ENCODE measurements around the gene CCDC73. TPM values are rescaled to one million over a fixed set of nuclear protein-coding genes. Genes with fewer than 3 reads are reported as not detected.
A peak's percentile ranks its signal among the peaks of the same experiment; 100 is the strongest.

The CCDC73 gene
- total RNA-seq, 1 donor from 2014 or later = not detected

GRCh38 chr11:32586576-32587190 lies 207.8 kb downstream of the CCDC73 start:
- DNase-seq (ENCODE audit: low read depth in 2 of 2) = peak in 1 of 2 donors; percentile 34

- DNase-seq (ENCODE audit: low read depth in 2 of 2) = peak in 1 of 2 donors; percentile 3
Observed at GRCh38 chr11:32584921-32585320, 209.5 kb downstream of the CCDC73 start.

GRCh38 chr11:32583459-32584271 lies 210.8 kb downstream of the CCDC73 start, which contains the start of gene EIF3M:
Gene EIF3M, plus strand, starts transcription at chr11:32583831. Its CDS starts 57 bp downstream, at chr11:32583888.
- DNase-seq (ENCODE audit: low read depth in 2 of 2) = peak; percentile 92 to 98

GRCh38 chr11:32581556-32581955 lies 212.9 kb downstream of the CCDC73 start:
- DNase-seq (ENCODE audit: low read depth in 2 of 2) = no peak

- DNase-seq (ENCODE audit: low read depth in 2 of 2) = no peak
Observed at GRCh38 chr11:32580967-32581366, 213.5 kb downstream of the CCDC73 start.

- DNase-seq (ENCODE audit: low read depth in 2 of 2) = no peak
Observed at GRCh38 chr11:32576456-32576855, 218.0 kb downstream of the CCDC73 start.

GRCh38 chr11:32575070-32575469 lies 219.4 kb downstream of the CCDC73 start:
- DNase-seq (ENCODE audit: low read depth in 2 of 2) = no peak

GRCh38 chr11:32574421-32574820 lies 220.0 kb downstream of the CCDC73 start:
- DNase-seq (ENCODE audit: low read depth in 2 of 2) = no peak

- no peak for DNase-seq (ENCODE audit: low read depth in 2 of 2)
Observed at GRCh38 chr11:32573228-32573627, 221.2 kb downstream of the CCDC73 start.

- DNase-seq (ENCODE audit: low read depth in 2 of 2) = no peak
Observed at GRCh38 chr11:32571039-32571438, 223.4 kb downstream of the CCDC73 start.

- DNase-seq (ENCODE audit: low read depth in 2 of 2) = no peak
Observed at GRCh38 chr11:32569313-32569881, 225.1 kb downstream of the CCDC73 start.

- no peak for DNase-seq (ENCODE audit: low read depth in 2 of 2)
Observed at GRCh38 chr11:32567154-32567553, 227.3 kb downstream of the CCDC73 start.

- no peak for DNase-seq (ENCODE audit: low read depth in 2 of 2)
Observed at GRCh38 chr11:32566517-32566916, 227.9 kb downstream of the CCDC73 start.

- DNase-seq (ENCODE audit: low read depth in 2 of 2) = no peak
Observed at GRCh38 chr11:32563600-32563959, 230.9 kb downstream of the CCDC73 start.

- no peak for DNase-seq (ENCODE audit: low read depth in 2 of 2)
Observed at GRCh38 chr11:32562839-32563599, 231.4 kb downstream of the CCDC73 start.

- DNase-seq (ENCODE audit: low read depth in 2 of 2) = no peak
Observed at GRCh38 chr11:32561835-32562234, 232.6 kb downstream of the CCDC73 start.

GRCh38 chr11:32555895-32556294 lies 238.6 kb downstream of the CCDC73 start:
- DNase-seq (ENCODE audit: low read depth in 2 of 2) = no peak

- no peak for DNase-seq (ENCODE audit: low read depth in 2 of 2)
Observed at GRCh38 chr11:32555091-32555490, 239.4 kb downstream of the CCDC73 start.

All from dermis microvascular lymphatic vessel endothelial cell (primary cell).